Jurkat, Clone E6-1 (cell line): ENCODE results near the gene HSFY1. TPM values are rescaled to one million over a fixed set of nuclear protein-coding genes. Genes with fewer than 3 reads are reported as not detected.
"Not testable (repeated sequence)": the region's sequence is repeated elsewhere in the genome, so short reads cannot be mapped to it uniquely, and the experiment has no call there.

Experiments used
- DNase-seq: peaks from one replicate; pipeline ENCODE4 v3.0.0-alpha.2; 2011; ENCODE audit warnings: low read depth, low spot score
- H3K4me3 ChIP-seq: 2 replicates; pipeline ENCODE4 v1.5.1; 2011; ENCODE audit warnings: mild to moderate bottlenecking, low read length, control low read depth, moderate library complexity
- polyA plus RNA-seq: library from polyadenylated mRNA; unstranded; fragments of >200 nt; gene quantifications from one replicate; pipeline ENCODE4 v1.2.1, GENCODE V29; 2012; ENCODE audit warnings: missing spikeins; ENCODE audit not compliant: insufficient read length, insufficient read depth

The HSFY1 gene
- polyA plus RNA-seq, result not detected

- not testable (repeated sequence) for H3K4me3 ChIP-seq, DNase-seq
Measured at GRCh38 chrY:18546420-18546819, at the start of gene HSFY1. HSFY1 (plus strand) TSS chrY:18546720; CDS start chrY:18546788, 68 bp downstream.

GRCh38 chrY:18504266-18504665 lies 42.3 kb upstream of the HSFY1 start:
- not testable (repeated sequence) for H3K4me3 ChIP-seq, DNase-seq

GRCh38 chrY:18530995-18531655 lies 15.4 kb upstream of the HSFY1 start:
- H3K4me3 ChIP-seq, DNase-seq: not testable (repeated sequence)

GRCh38 chrY:18538952-18539351 lies 7.6 kb upstream of the HSFY1 start:
- DNase-seq, result not testable (repeated sequence)

GRCh38 chrY:18553132-18553531 lies 6.6 kb downstream of the HSFY1 start:
- not testable (repeated sequence) for DNase-seq, H3K4me3 ChIP-seq

More at GRCh38 chrY:18538952-18539351, 7.6 kb upstream of the HSFY1 start:
- not testable (repeated sequence) for H3K4me3 ChIP-seq

- not testable (repeated sequence) for H3K4me3 ChIP-seq, DNase-seq
Measured at GRCh38 chrY:18565915-18566314, 19.4 kb downstream of the HSFY1 start.
